HepG2 (cell line): ENCODE measurements around the gene CFAP73. TPM values are rescaled to one million over a fixed set of nuclear protein-coding genes. Genes with fewer than 3 reads are reported as not detected.
A peak's percentile ranks its signal among the peaks of the same experiment; 100 is the strongest.

Experiments
- ADNP ChIP-seq: sonication (generic); formaldehyde crosslinking; IDR thresholded peaks from 2 replicates; pipeline ENCODE4 v1.4.0; 2020; ENCODE audit warnings: missing genetic modification reagents
- ARNT2 ChIP-seq: sonication (generic); formaldehyde crosslinking; IDR thresholded peaks from 2 replicates; pipeline ENCODE4 v1.8.0; 2022; ENCODE audit warnings: mild to moderate bottlenecking, low read depth, missing genetic modification reagents, moderate library complexity
- CAMTA2 ChIP-seq: sonication (generic); formaldehyde crosslinking; IDR thresholded peaks from 2 replicates; pipeline ENCODE4 v1.4.0; 2020; ENCODE audit warnings: mild to moderate bottlenecking, missing genetic modification reagents, borderline replicate concordance
- CERS6 ChIP-seq: sonication (generic); formaldehyde crosslinking; IDR thresholded peaks from 2 replicates; pipeline ENCODE4 v1.5.0; 2020; ENCODE audit warnings: missing genetic modification reagents
- ERF ChIP-seq: IDR thresholded peaks from 2 replicates; pipeline ENCODE4 v1.6.1; 2018; ENCODE audit warnings: missing biosample characterization, missing genetic modification reagents
- HDAC6 ChIP-seq: fragments of 200-600 bp; sonication (generic); IDR thresholded peaks from 2 replicates; pipeline ENCODE4 v1.7.0; 2017; ENCODE audit warnings: mild to moderate bottlenecking, antibody characterized with exemption, low read length, low read depth
- HMG20B ChIP-seq: conservative IDR thresholded peaks from 2 replicates; pipeline ENCODE4 v1.6.1; 2016; ENCODE audit warnings: missing genetic modification reagents, missing compliant biosample characterization
- HNRNPK ChIP-seq: fragments of 200-400 bp; formaldehyde crosslinking; IDR thresholded peaks from 2 replicates; pipeline ENCODE4 v1.6.1; 2018; ENCODE audit warnings: low read length, low read depth, moderate library complexity, mild to moderate bottlenecking; ENCODE audit not compliant: poor library complexity, severe bottlenecking
- HOXA7 ChIP-seq: sonication (generic); formaldehyde crosslinking; IDR thresholded peaks from 2 replicates; pipeline ENCODE4 v1.8.1; 2022; ENCODE audit warnings: mild to moderate bottlenecking, missing genetic modification reagents, moderate library complexity
- LCORL ChIP-seq, 2 experiments: fragments of 450-650 bp in 1 of 2; sonication (generic) in 1 of 2; formaldehyde crosslinking in 1 of 2; IDR thresholded peaks; 2 replicates each; pipeline versions ENCODE4 v1.5.0 to v1.6.1; 2017 to 2020; ENCODE audit warnings: antibody characterized with exemption in 1 of 2, missing genetic modification reagents in 1 of 2
- RFXAP ChIP-seq: sonication (generic); formaldehyde crosslinking; IDR thresholded peaks from 2 replicates; pipeline ENCODE4 v1.4.0; 2020; ENCODE audit warnings: missing genetic modification reagents, borderline replicate concordance
- SOX13 ChIP-seq, 3 experiments: fragments of 450-650 bp in 1 of 3; sonication (generic) in 1 of 3; formaldehyde crosslinking in 1 of 3; IDR thresholded peaks in 2 of 3; conservative IDR thresholded peaks in 1 of 3; 2 replicates each; pipeline versions ENCODE4 v1.5.0 to v1.6.1; 2016 to 2020; ENCODE audit warnings: antibody characterized with exemption in 1 of 3, mild to moderate bottlenecking in 1 of 3, missing compliant biosample characterization in 1 of 3, missing genetic modification reagents in 1 of 3, moderate library complexity in 1 of 3
- TFDP1 ChIP-seq: IDR thresholded peaks from 2 replicates; pipeline ENCODE4 v1.6.1; 2016; ENCODE audit warnings: missing compliant biosample characterization, missing genetic modification reagents, borderline replicate concordance
- ZFP1 ChIP-seq: IDR thresholded peaks from 2 replicates; pipeline ENCODE4 v1.6.1; 2016
- ZNF230 ChIP-seq: sonication (generic); formaldehyde crosslinking; IDR thresholded peaks from 2 replicates; pipeline ENCODE4 v1.4.0; 2020; ENCODE audit warnings: mild to moderate bottlenecking, missing genetic modification reagents
- ZNF280D ChIP-seq: sonication (generic); formaldehyde crosslinking; IDR thresholded peaks from 2 replicates; pipeline ENCODE4 v1.5.1; 2020; ENCODE audit warnings: mild to moderate bottlenecking, missing genetic modification reagents
- ZNF619 ChIP-seq: sonication (generic); formaldehyde crosslinking; IDR thresholded peaks from 2 replicates; pipeline ENCODE4 v1.4.0; 2020; ENCODE audit warnings: mild to moderate bottlenecking, missing genetic modification reagents
- ZNF652 ChIP-seq: IDR thresholded peaks from 2 replicates; pipeline ENCODE4 v1.6.1; 2016; ENCODE audit warnings: low read depth, borderline replicate concordance
- ZNF747 ChIP-seq: sonication (generic); formaldehyde crosslinking; IDR thresholded peaks from 2 replicates; pipeline ENCODE4 v1.8.1; 2023; ENCODE audit warnings: missing genetic modification reagents, mild to moderate bottlenecking, borderline replicate concordance
- polyA plus RNA-seq, 8 experiments: library from polyadenylated mRNA; depleted of rRNA in 3 of 8; stranded (reverse) in 7 of 8; unstranded in 1 of 8; fragments of >200 nt; fragmentation: Illumina TruSeq in 4 of 8; extraction: Trizol in 4 of 8; gene quantifications; 2 replicates each; pipeline versions ENCODE4 v1.2.1 to v1.2.3, GENCODE V29; 2011 to 2016; ENCODE audit warnings: low read depth in 4 of 8, missing spikeins in 1 of 8, mixed read lengths in 1 of 8; ENCODE audit not compliant: insufficient read depth in 1 of 8
- total RNA-seq, 5 experiments: library from RNA; depleted of rRNA; stranded (reverse); fragments of >200 nt; fragmentation: Illumina TruSeq; extraction: Trizol; gene quantifications; 2 replicates each; pipeline ENCODE4 v1.2.3, GENCODE V29; 2016; ENCODE audit warnings: low read depth in 1 of 5

CFAP73 gene
- total and polyA plus RNA-seq, 2 of the 13 experiments (the other 11 are each of a cell fraction or from before 2014, with no cell fraction given): not detected

DNA sequence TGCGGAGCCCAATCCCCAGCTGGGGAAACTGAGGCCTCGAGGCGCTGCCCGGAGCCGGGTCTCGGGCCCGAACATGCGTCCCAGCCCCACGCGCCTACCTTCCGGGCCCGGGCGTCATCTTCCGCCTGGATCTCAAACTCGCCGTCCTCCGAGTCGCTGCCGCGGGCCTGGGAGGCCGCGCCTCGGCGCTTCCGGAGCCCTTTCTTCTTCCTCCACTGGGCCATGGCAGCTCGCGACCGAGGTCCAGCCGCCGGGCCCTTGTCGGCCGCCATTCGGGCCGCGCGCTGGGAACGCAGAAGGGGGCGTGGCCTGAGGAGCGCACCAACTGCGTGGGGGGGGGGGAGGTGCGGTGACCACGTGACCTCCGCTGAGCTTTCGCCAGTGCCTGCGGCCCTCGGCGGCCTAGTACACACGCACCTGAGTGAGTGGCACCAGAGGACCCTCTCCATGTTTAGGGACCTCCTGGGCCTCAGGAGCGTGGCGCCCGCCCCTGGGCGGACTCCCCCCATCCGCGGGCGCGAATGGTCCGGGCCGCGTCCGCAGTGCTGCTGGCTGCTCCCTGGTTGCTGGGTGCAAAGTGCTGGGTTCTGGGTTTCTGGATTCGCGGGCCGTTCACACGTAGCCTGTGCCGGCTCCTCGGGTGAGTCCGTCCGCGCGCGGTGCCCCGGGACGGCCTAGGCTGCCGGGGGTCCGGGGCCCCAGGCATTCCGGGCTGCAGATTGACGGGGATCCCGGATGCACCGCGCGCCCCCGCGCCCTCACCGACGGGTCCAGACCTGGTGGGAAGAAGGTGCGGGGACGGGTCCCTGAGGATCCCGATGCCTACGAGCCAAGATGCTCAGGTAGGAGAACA, 35.9 kb downstream of the CFAP73 start, which contains the start of the genes DDX54 and RITA1 (continued):
- TF ChIP-seq HMG20B (CRISPR knock-in tag) (peak; percentile 54; the same call in 1 of the 2 replicates), ZNF280D (CRISPR knock-in tag) (peak; percentile 94), SOX13 (IDR thresholded peaks at IDR 0.05) (no peak; the same call in 1 of the 2 replicates), SOX13 (CRISPR knock-in tag; conservative IDR thresholded peaks at IDR 0.05 in 1 of 2, IDR thresholded peaks at IDR 0.05 in 1 of 2) (no peak), HOXA7 (CRISPR knock-in tag) (0 out of 2 replicates have a peak, but pooled peaks have one; percentile 28), HNRNPK (peak; percentile 78), ZNF747 (no peak), ZNF230 (CRISPR knock-in tag) (0 out of 2 replicates have a peak, but pooled peaks have one; percentile 57), ADNP (CRISPR knock-in tag) (no peak; the same call in 1 of the 2 replicates), RFXAP (CRISPR knock-in tag) (0 out of 2 replicates have a peak, but pooled peaks have one; percentile 54), ZNF652 (CRISPR knock-in tag) (no peak), ZNF619 (CRISPR knock-in tag) (no peak), LCORL (IDR thresholded peaks at IDR 0.05) (no peak), LCORL (CRISPR knock-in tag; IDR thresholded peaks at IDR 0.05) (peak; percentile 44; the same call in 1 of the 2 replicates), ERF (CRISPR knock-in tag) (peak; percentile 71; the same call in 1 of the 2 replicates), CAMTA2 (CRISPR knock-in tag) (peak; percentile 34; the same call in 1 of the 2 replicates), ZFP1 (CRISPR knock-in tag) (no peak; the same call in 1 of the 2 replicates), TFDP1 (CRISPR knock-in tag) (peak; percentile 54), HDAC6 (no peak), ARNT2 (peak; percentile 90), CERS6 (CRISPR knock-in tag) (peak; percentile 88; the same call in 1 of the 2 replicates)
